H9 (cell line): ENCODE data around the gene ZNF101. TPM values are rescaled to one million over a fixed set of nuclear protein-coding genes. Genes with fewer than 3 reads are reported as not detected.

Source experiments
- DNase-seq: peaks from one replicate; pipeline ENCODE4 v3.0.0-alpha.2; 2017
- H2AFZ ChIP-seq: one replicate; pipeline ENCODE4 v1.6.1; 2013; ENCODE audit warnings: mild to moderate bottlenecking, low read length, control low read depth, moderate library complexity
- H2AK5ac ChIP-seq: 2 replicates; pipeline ENCODE4 v1.6.1; 2013; ENCODE audit warnings: low read length, control low read depth, mixed read lengths; ENCODE audit not compliant: insufficient read length
- H2BK120ac ChIP-seq: one replicate; pipeline ENCODE4 v1.6.1; 2013; ENCODE audit warnings: low read depth, mild to moderate bottlenecking, low read length, control low read depth, inconsistent platforms; ENCODE audit not compliant: poor library complexity, severe bottlenecking
- H2BK12ac ChIP-seq: 2 replicates; pipeline ENCODE4 v1.6.1; 2013; ENCODE audit warnings: low read length, control low read depth, mixed read lengths, low read depth; ENCODE audit not compliant: insufficient read length
- H2BK15ac ChIP-seq: 2 replicates; pipeline ENCODE4 v1.6.1; 2013; ENCODE audit warnings: low read depth, low read length, control low read depth
- H2BK20ac ChIP-seq: one replicate; pipeline ENCODE4 v1.6.1; 2013; ENCODE audit warnings: low read depth, mild to moderate bottlenecking, low read length, control low read depth, inconsistent platforms; ENCODE audit not compliant: poor library complexity, severe bottlenecking
- H2BK5ac ChIP-seq: 2 replicates; pipeline ENCODE4 v1.6.1; 2013; ENCODE audit warnings: low read length, control low read depth, mixed read lengths; ENCODE audit not compliant: insufficient read length
- H3K14ac ChIP-seq: 2 replicates; pipeline ENCODE4 v1.6.1; 2013; ENCODE audit warnings: low read length, control low read depth; ENCODE audit not compliant: insufficient read depth
- H3K18ac ChIP-seq: 2 replicates; pipeline ENCODE4 v1.6.1; 2013; ENCODE audit warnings: low read depth, mild to moderate bottlenecking, mixed read lengths, low read length, control low read depth; ENCODE audit not compliant: insufficient read length
- H3K23ac ChIP-seq: 2 replicates; pipeline ENCODE4 v1.6.1; 2013; ENCODE audit warnings: low read length, control low read depth, mixed read lengths, low read depth; ENCODE audit not compliant: insufficient read length
- H3K23me2 ChIP-seq: 2 replicates; pipeline ENCODE4 v1.6.1; 2013; ENCODE audit warnings: low read depth, mild to moderate bottlenecking, mixed read lengths, low read length, control low read depth; ENCODE audit not compliant: insufficient read length, poor library complexity, severe bottlenecking
- H3K27ac ChIP-seq: 2 replicates; pipeline ENCODE4 v1.5.1; 2013; ENCODE audit warnings: low read length, control low read depth, mixed read lengths, low read depth; ENCODE audit not compliant: insufficient read length
- H3K27me3 ChIP-seq: 2 replicates; pipeline ENCODE4 v1.6.1; 2013; ENCODE audit warnings: low read length, control low read depth, inconsistent platforms; ENCODE audit not compliant: insufficient read depth
- H3K4ac ChIP-seq: 2 replicates; pipeline ENCODE4 v1.6.1; 2013; ENCODE audit warnings: low read depth, mild to moderate bottlenecking, control low read depth, inconsistent platforms, low read length, moderate library complexity
- H3K4me1 ChIP-seq: 2 replicates; pipeline ENCODE4 v1.6.1; 2013; ENCODE audit warnings: low read length, control low read depth, inconsistent platforms; ENCODE audit not compliant: insufficient read depth
- H3K4me2 ChIP-seq: 2 replicates; pipeline ENCODE4 v1.6.1; 2013; ENCODE audit warnings: low read length, control low read depth, mixed read lengths; ENCODE audit not compliant: insufficient read length, insufficient read depth
- H3K56ac ChIP-seq: 2 replicates; pipeline ENCODE4 v1.6.1; 2013; ENCODE audit warnings: low read depth, mild to moderate bottlenecking, mixed read lengths, low read length, control low read depth; ENCODE audit not compliant: insufficient read length
- H3K79me1 ChIP-seq: 2 replicates; pipeline ENCODE4 v1.6.1; 2013; ENCODE audit warnings: low read depth, mild to moderate bottlenecking, moderate library complexity, low read length, control low read depth, inconsistent platforms; ENCODE audit not compliant: insufficient read depth, poor library complexity, severe bottlenecking
- H3K79me2 ChIP-seq: 2 replicates; pipeline ENCODE4 v1.6.1; 2013; ENCODE audit warnings: low read length, control low read depth, inconsistent platforms; ENCODE audit not compliant: insufficient read depth
- H3K9ac ChIP-seq: 2 replicates; pipeline ENCODE4 v1.6.1; 2013; ENCODE audit warnings: low read length, control low read depth, mixed read lengths; ENCODE audit not compliant: insufficient read length; ENCODE audit errors: extremely low read depth
- H3K9me3 ChIP-seq: one replicate; pipeline ENCODE4 v1.6.1; 2013; ENCODE audit warnings: low read depth, low read length, inconsistent platforms; ENCODE audit not compliant: control insufficient read depth
- H3T11ph ChIP-seq: one replicate; pipeline ENCODE4 v1.6.1; 2013; ENCODE audit warnings: mild to moderate bottlenecking, low read length, control low read depth, inconsistent platforms
- H4K20me1 ChIP-seq: one replicate; pipeline ENCODE4 v1.6.1; 2013; ENCODE audit not compliant: control insufficient read depth, insufficient read length, insufficient read depth
- H4K5ac ChIP-seq: 2 replicates; pipeline ENCODE4 v1.6.1; 2013; ENCODE audit warnings: low read depth, mild to moderate bottlenecking, mixed read lengths, low read length, control low read depth; ENCODE audit not compliant: insufficient read length
- H4K8ac ChIP-seq: replicated peaks from 2 replicates; pipeline ENCODE4 v1.6.1; 2013; ENCODE audit warnings: low read length, control low read depth, mixed read lengths, low read depth; ENCODE audit not compliant: insufficient read length
- H4K91ac ChIP-seq: 2 replicates; pipeline ENCODE4 v1.6.1; 2013; ENCODE audit warnings: low read depth, mild to moderate bottlenecking, moderate library complexity, mixed read lengths, low read length, control low read depth; ENCODE audit not compliant: insufficient read length
- H3K27ac Mint-ChIP-seq, 3 experiments: 2 replicates in 2 of 3; 3 replicates in 1 of 3; pipeline ENCODE4 v1.8.0; 2020 to 2021; ENCODE audit warnings: mixed read lengths in 3 of 3, mild to moderate bottlenecking in 1 of 3, moderate library complexity in 1 of 3
- H3K27me3 Mint-ChIP-seq: 2 replicates; pipeline ENCODE4 v1.8.0; 2021; ENCODE audit warnings: low read depth, mild to moderate bottlenecking, moderate library complexity, mixed read lengths
- H3K36me3 Mint-ChIP-seq, 3 experiments: 2 replicates in 2 of 3; 3 replicates in 1 of 3; pipeline ENCODE4 v1.8.0; 2020 to 2021; ENCODE audit warnings: low read depth in 3 of 3, mixed read lengths in 3 of 3; ENCODE audit not compliant: insufficient read depth in 1 of 3
- H3K4me1 Mint-ChIP-seq, 2 experiments: 2 replicates each; pipeline ENCODE4 v1.8.0; 2020; ENCODE audit warnings: mixed read lengths in 2 of 2
- H3K4me3 Mint-ChIP-seq, 2 experiments: 2 replicates in 1 of 2; 3 replicates in 1 of 2; pipeline ENCODE4 v1.8.0; 2020 to 2021; ENCODE audit warnings: mild to moderate bottlenecking in 2 of 2, mixed read lengths in 2 of 2, moderate library complexity in 1 of 2
- H3K9me3 Mint-ChIP-seq, 2 experiments: 2 replicates in 1 of 2; 3 replicates in 1 of 2; pipeline ENCODE4 v1.8.0; 2020; ENCODE audit warnings: mild to moderate bottlenecking in 2 of 2, mixed read lengths in 2 of 2, moderate library complexity in 1 of 2
- CTCF ChIP-seq: fragments of 200-600 bp; sonication (generic); conservative IDR thresholded peaks from 3 replicates; pipeline ENCODE4 v1.8.0; 2021; ENCODE audit warnings: antibody characterized with exemption, mild to moderate bottlenecking
- WGBS: extraction: QIAGEN DNeasy Blood & Tissue Kit; methylation state at CpG from one replicate; pipeline ENCODE4 v1.1.7; 2013; ENCODE audit warnings: missing lambda C conversion rate, low lambda C conversion rate, mixed read lengths; ENCODE audit not compliant: insufficient read length; ENCODE audit errors: extremely low coverage; 5-methylcytosine and 5-hydroxymethylcytosine counted together
- total RNA-seq: library from RNA; stranded (reverse); gene quantifications from 2 replicates; pipeline ENCODE4 v1.2.1, GENCODE V29; 2021

Gene ZNF101
- total RNA-seq, 1 experiment from 2014 or later: 46.9 TPM

- no peak overlapping the region for H3K23ac ChIP-seq
- no peaks in the 10 kb centered on the region for H3K4me1 ChIP-seq
- H3T11ph ChIP-seq: no peak overlapping the region
- H2BK5ac ChIP-seq: no peak overlapping the region
- no peak overlapping the region for H2BK15ac ChIP-seq
- H2AFZ ChIP-seq: no peak overlapping the region
- H3K4me2 ChIP-seq: no peak overlapping the region
- H3K9me3 ChIP-seq: no peaks in the 10 kb centered on the region
- TF ChIP-seq CTCF: no peak
- H2BK12ac ChIP-seq: no peak overlapping the region
- no peaks in the 10 kb centered on the region for H3K79me2 ChIP-seq
- H3K36me3 Mint-ChIP-seq: peaks cover 43 to 94% (median 91%) of the 10 kb centered on the region in 3 experiments
- no peak overlapping the region for H4K91ac ChIP-seq
- no peak overlapping the region for H4K5ac ChIP-seq
- no peaks in the 10 kb centered on the region for H3K79me1 ChIP-seq
- H3K27me3 ChIP-seq: no peaks in the 10 kb centered on the region
- no peak overlapping the region for H3K4me3 Mint-ChIP-seq
- H3K9me3 Mint-ChIP-seq: no peaks in the 10 kb centered on the region
- no peak overlapping the region for H3K56ac ChIP-seq
- no peaks in the 10 kb centered on the region for H3K23me2 ChIP-seq
- no peaks in the 10 kb centered on the region for H4K20me1 ChIP-seq
- no peak overlapping the region for H3K9ac ChIP-seq
- WGBS: no CpG with 5 or more reads among the region's 22 CpGs
- H3K14ac ChIP-seq: no peak overlapping the region
- no peak overlapping the region for H2BK20ac ChIP-seq
- no peak overlapping the region for H2AK5ac ChIP-seq
- no peaks in the 10 kb centered on the region; the same call in 1 of the 2 replicates for H3K27me3 Mint-ChIP-seq
- H3K4ac ChIP-seq: no peak overlapping the region
- H3K4me1 Mint-ChIP-seq: no peaks in the 10 kb centered on the region
- peak overlapping the region in 1 of 3 experiments; percentile 79; a peak in 1 of 7 replicates for H3K27ac Mint-ChIP-seq
- no peak overlapping the region for H4K8ac ChIP-seq
- H3K27ac ChIP-seq: no peak overlapping the region
- peak; percentile 23 for DNase-seq
- H2BK120ac ChIP-seq: no peak overlapping the region
- no peak overlapping the region for H3K18ac ChIP-seq
These were observed 13.5 kb upstream of the ZNF101 start for GRCh38 chr19:19655051-19655594.
